ENCODE measurements around the gene ZG16B.

The ZG16B gene

DNA sequence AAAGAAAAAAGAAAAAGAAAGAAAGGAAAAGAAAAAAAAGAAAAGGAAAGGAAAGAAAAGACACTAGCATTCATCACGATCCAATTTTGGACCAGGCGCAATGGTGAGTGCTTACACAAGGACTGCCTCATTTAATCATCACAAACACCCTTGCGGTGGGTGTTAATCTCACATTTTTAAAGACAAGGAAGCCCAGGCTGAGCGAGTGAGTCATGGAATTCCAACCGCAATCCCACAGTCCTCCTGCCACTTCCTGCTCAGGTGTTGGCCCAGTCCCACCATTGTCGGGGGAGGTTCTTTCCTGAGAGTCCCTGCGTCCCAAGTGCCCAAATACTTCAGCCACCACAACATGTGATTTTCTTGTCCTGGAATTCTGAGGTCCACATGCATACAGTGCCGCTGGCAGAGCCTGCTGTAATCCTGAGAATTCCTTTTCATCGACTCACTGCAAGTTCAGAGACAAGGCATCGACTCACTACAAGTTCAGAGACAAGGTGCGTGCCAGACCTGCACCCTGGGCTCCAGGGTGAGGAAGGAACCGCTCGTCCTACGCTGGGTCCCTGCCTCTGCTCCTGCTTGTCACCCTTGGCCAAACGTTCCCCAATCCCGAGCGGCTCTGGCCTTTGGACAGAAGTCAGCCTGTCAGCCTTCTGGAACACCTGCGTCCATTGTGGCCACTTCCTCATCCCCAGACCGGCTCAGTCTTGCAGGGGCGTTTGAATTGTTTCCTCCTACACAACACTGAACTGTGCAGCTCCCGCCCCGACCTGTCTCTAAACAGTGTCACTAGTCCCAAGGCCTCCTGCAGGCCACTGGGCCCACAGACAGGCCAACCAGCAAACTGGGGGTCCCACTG is 5.8 kb downstream of the ZG16B start (continued):
- TF ChIP-seq, protein P1, sequence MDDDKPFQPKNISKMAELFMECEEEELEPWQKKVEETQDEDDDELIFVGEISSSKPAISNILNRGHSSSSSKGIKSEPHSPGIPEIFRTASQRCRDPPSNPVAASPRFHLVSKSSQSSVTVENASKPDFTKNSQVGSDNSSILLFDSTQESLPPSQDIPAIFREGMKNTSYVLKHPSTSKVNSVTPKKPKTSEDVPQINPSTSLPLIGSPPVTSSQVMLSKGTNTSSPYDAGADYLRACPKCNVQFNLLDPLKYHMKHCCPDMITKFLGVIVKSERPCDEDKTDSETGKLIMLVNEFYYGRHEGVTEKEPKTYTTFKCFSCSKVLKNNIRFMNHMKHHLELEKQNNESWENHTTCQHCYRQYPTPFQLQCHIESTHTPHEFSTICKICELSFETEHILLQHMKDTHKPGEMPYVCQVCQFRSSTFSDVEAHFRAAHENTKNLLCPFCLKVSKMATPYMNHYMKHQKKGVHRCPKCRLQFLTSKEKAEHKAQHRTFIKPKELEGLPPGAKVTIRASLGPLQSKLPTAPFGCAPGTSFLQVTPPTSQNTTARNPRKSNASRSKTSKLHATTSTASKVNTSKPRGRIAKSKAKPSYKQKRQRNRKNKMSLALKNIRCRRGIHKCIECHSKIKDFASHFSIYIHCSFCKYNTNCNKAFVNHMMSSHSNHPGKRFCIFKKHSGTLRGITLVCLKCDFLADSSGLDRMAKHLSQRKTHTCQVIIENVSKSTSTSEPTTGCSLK (tag by site-specific recombination; IDR thresholded peaks at IDR 0.05) = no peak
- no peak; the same call in 1 of the 2 replicates for TF ChIP-seq ZBTB21 (tag by site-specific recombination; IDR thresholded peaks at IDR 0.05)
- no peak for TF ChIP-seq ZIC2 (tag by site-specific recombination; IDR thresholded peaks at IDR 0.05)
- TF ChIP-seq ZNF529 (tag by site-specific recombination; IDR thresholded peaks at IDR 0.05; ENCODE audit: insufficient replicate concordance) = no peak
- TF ChIP-seq ZNF202 (tag by site-specific recombination; IDR thresholded peaks at IDR 0.05; ENCODE audit: borderline replicate concordance) = no peak
- TF ChIP-seq BCL11B (tag by site-specific recombination; IDR thresholded peaks at IDR 0.05; ENCODE audit: low read depth) = no peak
- TF ChIP-seq ZBTB7A (tag by site-specific recombination; IDR thresholded peaks at IDR 0.05; ENCODE audit: low read depth) = no peak
- TF ChIP-seq ZNF621 (tag by site-specific recombination; IDR thresholded peaks at IDR 0.05) = no peak
- TF ChIP-seq, protein P2, sequence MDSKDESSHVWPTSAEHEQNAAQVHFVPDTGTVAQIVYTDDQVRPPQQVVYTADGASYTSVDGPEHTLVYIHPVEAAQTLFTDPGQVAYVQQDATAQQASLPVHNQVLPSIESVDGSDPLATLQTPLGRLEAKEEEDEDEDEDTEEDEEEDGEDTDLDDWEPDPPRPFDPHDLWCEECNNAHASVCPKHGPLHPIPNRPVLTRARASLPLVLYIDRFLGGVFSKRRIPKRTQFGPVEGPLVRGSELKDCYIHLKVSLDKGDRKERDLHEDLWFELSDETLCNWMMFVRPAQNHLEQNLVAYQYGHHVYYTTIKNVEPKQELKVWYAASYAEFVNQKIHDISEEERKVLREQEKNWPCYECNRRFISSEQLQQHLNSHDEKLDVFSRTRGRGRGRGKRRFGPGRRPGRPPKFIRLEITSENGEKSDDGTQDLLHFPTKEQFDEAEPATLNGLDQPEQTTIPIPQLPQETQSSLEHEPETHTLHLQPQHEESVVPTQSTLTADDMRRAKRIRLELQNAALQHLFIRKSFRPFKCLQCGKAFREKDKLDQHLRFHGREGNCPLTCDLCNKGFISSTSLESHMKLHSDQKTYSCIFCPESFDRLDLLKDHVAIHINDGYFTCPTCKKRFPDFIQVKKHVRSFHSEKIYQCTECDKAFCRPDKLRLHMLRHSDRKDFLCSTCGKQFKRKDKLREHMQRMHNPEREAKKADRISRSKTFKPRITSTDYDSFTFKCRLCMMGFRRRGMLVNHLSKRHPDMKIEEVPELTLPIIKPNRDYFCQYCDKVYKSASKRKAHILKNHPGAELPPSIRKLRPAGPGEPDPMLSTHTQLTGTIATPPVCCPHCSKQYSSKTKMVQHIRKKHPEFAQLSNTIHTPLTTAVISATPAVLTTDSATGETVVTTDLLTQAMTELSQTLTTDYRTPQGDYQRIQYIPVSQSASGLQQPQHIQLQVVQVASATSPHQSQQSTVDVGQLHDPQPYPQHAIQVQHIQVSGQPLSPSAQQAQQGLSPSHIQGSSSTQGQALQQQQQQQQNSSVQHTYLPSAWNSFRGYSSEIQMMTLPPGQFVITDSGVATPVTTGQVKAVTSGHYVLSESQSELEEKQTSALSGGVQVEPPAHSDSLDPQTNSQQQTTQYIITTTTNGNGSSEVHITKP (tag by site-specific recombination; IDR thresholded peaks at IDR 0.05) = peak; percentile 64
- no peak for TF ChIP-seq ZNF324 (tag by site-specific recombination; IDR thresholded peaks at IDR 0.05)
- no peak for TF ChIP-seq ZNF133 (tag by site-specific recombination; IDR thresholded peaks at IDR 0.05)
- no peak for TF ChIP-seq ZNF146 (tag by site-specific recombination; IDR thresholded peaks at IDR 0.05)
- no peak for TF ChIP-seq MEIS1 (CRISPR knock-in tag; IDR thresholded peaks at IDR 0.05; ENCODE audit: borderline replicate concordance)
- TF ChIP-seq ZNF548 (tag by site-specific recombination; IDR thresholded peaks at IDR 0.05) = no peak
- no peak for TF ChIP-seq SCRT2 (tag by site-specific recombination; IDR thresholded peaks at IDR 0.05)
- no peak for TF ChIP-seq MZF1 (tag by site-specific recombination; IDR thresholded peaks at IDR 0.05; ENCODE audit: borderline replicate concordance)
- TF ChIP-seq ZNF549 (tag by site-specific recombination; IDR thresholded peaks at IDR 0.05) = no peak
- no peak for TF ChIP-seq ZNF837 (tag by site-specific recombination; IDR thresholded peaks at IDR 0.05)
- TF ChIP-seq TRIM28 (IDR thresholded peaks at IDR 0.05; ENCODE audit: borderline replicate concordance, low read length) = no peak
- peak; percentile 91 for TF ChIP-seq PRDM1 (tag by site-specific recombination; IDR thresholded peaks at IDR 0.05)
- TF ChIP-seq OSR2 (tag by site-specific recombination; IDR thresholded peaks at IDR 0.05) = no peak
- TF ChIP-seq ZNF747 (tag by site-specific recombination; IDR thresholded peaks at IDR 0.05) = no peak
- no peak for TF ChIP-seq RBAK (tag by site-specific recombination; IDR thresholded peaks at IDR 0.05)
- no peak for TF ChIP-seq ZNF449 (tag by site-specific recombination; IDR thresholded peaks at IDR 0.05)
- no peak for TF ChIP-seq ZNF777 (tag by site-specific recombination; IDR thresholded peaks at IDR 0.05; ENCODE audit: borderline replicate concordance)
- no peak for TF ChIP-seq ZNF561 (tag by site-specific recombination; IDR thresholded peaks at IDR 0.05; ENCODE audit: borderline replicate concordance)
- no peak for TF ChIP-seq ZNF830 (tag by site-specific recombination; IDR thresholded peaks at IDR 0.05; ENCODE audit: low read depth)
- TF ChIP-seq ZNF654 (tag by site-specific recombination; IDR thresholded peaks at IDR 0.05; ENCODE audit: low read depth) = no peak
- no peak for TF ChIP-seq KLF9 (tag by site-specific recombination; IDR thresholded peaks at IDR 0.05; ENCODE audit: low read depth)
- TF ChIP-seq SP7 (tag by site-specific recombination; IDR thresholded peaks at IDR 0.05) = peak; percentile 87
- no peak for TF ChIP-seq HOXC10 (CRISPR knock-in tag; IDR thresholded peaks at IDR 0.05)
- no peak for TF ChIP-seq ZNF843 (tag by site-specific recombination; IDR thresholded peaks at IDR 0.05)
- no peak for TF ChIP-seq ZNF19 (tag by site-specific recombination; IDR thresholded peaks at IDR 0.05; ENCODE audit: low read depth)
- TF ChIP-seq ZNF416 (tag by site-specific recombination; IDR thresholded peaks at IDR 0.05) = no peak
